Neural cell (in vitro differentiated cells): ENCODE results near the gene RAI14. TPM values are rescaled to one million over a fixed set of nuclear protein-coding genes. Genes with fewer than 3 reads are reported as not detected.

Source experiments
- H2AFZ ChIP-seq: fragments of 200-600, 300-800 bp; sonication (generic), shearing (Covaris generic); 2 replicates; pipeline ENCODE4 v1.6.0; 2014; ENCODE audit warnings: low read depth, mild to moderate bottlenecking, antibody characterized with exemption, low read length, moderate library complexity
- H3F3A ChIP-seq: fragments of 200-600 bp; shearing (Covaris generic); 2 replicates; pipeline ENCODE4 v1.6.1; 2016; ENCODE audit warnings: mild to moderate bottlenecking, moderate library complexity, mixed read lengths, antibody characterized with exemption, low read length; ENCODE audit not compliant: insufficient read depth, poor library complexity, severe bottlenecking
- H3K27ac ChIP-seq: fragments of 200-600, 300-800 bp; sonication (generic), shearing (Covaris generic); 2 replicates; pipeline ENCODE4 v1.5.1; 2014; ENCODE audit warnings: mild to moderate bottlenecking, low read length, moderate library complexity
- H3K27me3 ChIP-seq: fragments of 300-800, 200-600 bp; sonication (generic), shearing (Covaris generic); 2 replicates; pipeline ENCODE4 v1.6.0; 2014; ENCODE audit warnings: mild to moderate bottlenecking, low read depth, low read length, moderate library complexity; ENCODE audit not compliant: insufficient read depth
- H3K36me3 ChIP-seq: fragments of 300-800, 200-600 bp; sonication (generic), shearing (Covaris generic); 2 replicates; pipeline ENCODE4 v1.5.1; 2014; ENCODE audit warnings: mild to moderate bottlenecking, antibody characterized with exemption, low read length, moderate library complexity; ENCODE audit not compliant: insufficient read depth
- H3K4me2 ChIP-seq: fragments of 300-800, 200-600 bp; sonication (generic), shearing (Covaris generic); 2 replicates; pipeline ENCODE4 v1.6.0; 2014; ENCODE audit warnings: mild to moderate bottlenecking, low read length
- H3K4me3 ChIP-seq: fragments of 300-800, 200-600 bp; sonication (generic), shearing (Covaris generic); 2 replicates; pipeline ENCODE4 v1.5.1; 2014; ENCODE audit warnings: mild to moderate bottlenecking, low read length, moderate library complexity
- H3K79me2 ChIP-seq: fragments of 200-600 bp; shearing (Covaris generic); replicated peaks from 2 replicates; pipeline ENCODE4 v1.6.0; 2014; ENCODE audit warnings: mild to moderate bottlenecking, low read length, moderate library complexity; ENCODE audit not compliant: insufficient read depth
- H3K9ac ChIP-seq: fragments of 300-800, 200-600 bp; sonication (generic), shearing (Covaris generic); 2 replicates; pipeline ENCODE4 v1.6.1; 2016; ENCODE audit warnings: mild to moderate bottlenecking, low read length, mixed read lengths
- H3K9me2 ChIP-seq: fragments of 200-600 bp; shearing (Covaris generic); 2 replicates; pipeline ENCODE4 v1.6.1; 2016; ENCODE audit warnings: mild to moderate bottlenecking, low read length, mixed read lengths; ENCODE audit not compliant: insufficient read depth
- H3K9me3 ChIP-seq: fragments of 200-600, 300-800 bp; sonication (generic), shearing (Covaris generic); 2 replicates; pipeline ENCODE4 v1.6.1; 2016; ENCODE audit warnings: mild to moderate bottlenecking, mixed run types, low read length, moderate library complexity, mixed read lengths
- H4K20me1 ChIP-seq: fragments of 200-600 bp; shearing (Covaris generic); 2 replicates; pipeline ENCODE4 v1.6.1; 2016; ENCODE audit warnings: mild to moderate bottlenecking, mixed run types; ENCODE audit not compliant: insufficient read depth
- CTCF ChIP-seq: fragments of 450-650 bp; IDR thresholded peaks from 2 replicates; pipeline ENCODE4 v1.5.1; 2014; ENCODE audit warnings: antibody characterized with exemption, mild to moderate bottlenecking, moderate library complexity; ENCODE audit not compliant: poor library complexity, severe bottlenecking
- EP300 ChIP-seq: fragments of 450-650 bp; conservative IDR thresholded peaks from 2 replicates; pipeline ENCODE4 v1.6.1; 2014; ENCODE audit warnings: antibody characterized with exemption, mild to moderate bottlenecking, moderate library complexity; ENCODE audit not compliant: poor library complexity, severe bottlenecking
- EZH2 ChIP-seq: fragments of 200-600, 300-800 bp; shearing (Covaris generic), sonication (generic); IDR thresholded peaks from 2 replicates; pipeline ENCODE4 v1.6.1; 2014; ENCODE audit warnings: antibody characterized with exemption, low read length, borderline replicate concordance, mild to moderate bottlenecking; ENCODE audit not compliant: insufficient read depth, poor library complexity, severe bottlenecking
- MXI1 ChIP-seq: fragments of 450-650 bp; conservative IDR thresholded peaks from 2 replicates; pipeline ENCODE4 v1.6.1; 2014; ENCODE audit warnings: antibody characterized with exemption, mild to moderate bottlenecking; ENCODE audit not compliant: poor library complexity, severe bottlenecking
- POLR2AphosphoS5 ChIP-seq: IDR thresholded peaks from 2 replicates; pipeline ENCODE4 v1.6.1; 2012
- RAD21 ChIP-seq: fragments of 450-650 bp; conservative IDR thresholded peaks from 2 replicates; pipeline ENCODE4 v1.6.1; 2014; ENCODE audit warnings: antibody characterized with exemption, mild to moderate bottlenecking, moderate library complexity
- SMC3 ChIP-seq: fragments of 450-650 bp; conservative IDR thresholded peaks from 2 replicates; pipeline ENCODE4 v1.6.1; 2014; ENCODE audit warnings: antibody characterized with exemption, mild to moderate bottlenecking, moderate library complexity; ENCODE audit not compliant: poor library complexity
- TAF1 ChIP-seq: IDR thresholded peaks from 2 replicates; pipeline ENCODE4 v1.6.1; 2012; ENCODE audit warnings: low read depth
- polyA plus RNA-seq: library from polyadenylated mRNA; depleted of rRNA; stranded (reverse); fragments of >200 nt; gene quantifications from 2 replicates; pipeline ENCODE4 v1.2.3, GENCODE V29; 2014
- TF ChIP-seq, protein P1 (sequence below): IDR thresholded peaks from 2 replicates; pipeline ENCODE4 v1.6.1; 2012; ENCODE audit warnings: borderline replicate concordance

The RAI14 gene
- polyA plus RNA-seq, 1 donor from 2014 or later = 7.8 TPM

GRCh38 chr5:34672196-34672595 is 16.1 kb downstream of the RAI14 start:
- H3K79me2 ChIP-seq = peaks cover 80% of the 10 kb centered on the region
- H3K36me3 ChIP-seq = no peaks in the 10 kb centered on the region
- no peaks in the 10 kb centered on the region for H4K20me1 ChIP-seq
- H3K9me2 ChIP-seq = no peaks in the 10 kb centered on the region
- no peak overlapping the region for H3K4me2 ChIP-seq
- H3K4me3 ChIP-seq = no peak overlapping the region
- H3K9me3 ChIP-seq = no peaks in the 10 kb centered on the region
- H3K9ac ChIP-seq = no peak overlapping the region
- no peak for TF ChIP-seq TAF1
- TF ChIP-seq, protein P1, sequence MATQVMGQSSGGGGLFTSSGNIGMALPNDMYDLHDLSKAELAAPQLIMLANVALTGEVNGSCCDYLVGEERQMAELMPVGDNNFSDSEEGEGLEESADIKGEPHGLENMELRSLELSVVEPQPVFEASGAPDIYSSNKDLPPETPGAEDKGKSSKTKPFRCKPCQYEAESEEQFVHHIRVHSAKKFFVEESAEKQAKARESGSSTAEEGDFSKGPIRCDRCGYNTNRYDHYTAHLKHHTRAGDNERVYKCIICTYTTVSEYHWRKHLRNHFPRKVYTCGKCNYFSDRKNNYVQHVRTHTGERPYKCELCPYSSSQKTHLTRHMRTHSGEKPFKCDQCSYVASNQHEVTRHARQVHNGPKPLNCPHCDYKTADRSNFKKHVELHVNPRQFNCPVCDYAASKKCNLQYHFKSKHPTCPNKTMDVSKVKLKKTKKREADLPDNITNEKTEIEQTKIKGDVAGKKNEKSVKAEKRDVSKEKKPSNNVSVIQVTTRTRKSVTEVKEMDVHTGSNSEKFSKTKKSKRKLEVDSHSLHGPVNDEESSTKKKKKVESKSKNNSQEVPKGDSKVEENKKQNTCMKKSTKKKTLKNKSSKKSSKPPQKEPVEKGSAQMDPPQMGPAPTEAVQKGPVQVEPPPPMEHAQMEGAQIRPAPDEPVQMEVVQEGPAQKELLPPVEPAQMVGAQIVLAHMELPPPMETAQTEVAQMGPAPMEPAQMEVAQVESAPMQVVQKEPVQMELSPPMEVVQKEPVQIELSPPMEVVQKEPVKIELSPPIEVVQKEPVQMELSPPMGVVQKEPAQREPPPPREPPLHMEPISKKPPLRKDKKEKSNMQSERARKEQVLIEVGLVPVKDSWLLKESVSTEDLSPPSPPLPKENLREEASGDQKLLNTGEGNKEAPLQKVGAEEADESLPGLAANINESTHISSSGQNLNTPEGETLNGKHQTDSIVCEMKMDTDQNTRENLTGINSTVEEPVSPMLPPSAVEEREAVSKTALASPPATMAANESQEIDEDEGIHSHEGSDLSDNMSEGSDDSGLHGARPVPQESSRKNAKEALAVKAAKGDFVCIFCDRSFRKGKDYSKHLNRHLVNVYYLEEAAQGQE = no peak
- no peaks in the 10 kb centered on the region for H3K27me3 ChIP-seq
- H3F3A ChIP-seq = no peaks in the 10 kb centered on the region
- H3K27ac ChIP-seq = no peak overlapping the region
- H2AFZ ChIP-seq = no peak overlapping the region

- TF ChIP-seq SMC3 (no peak), CTCF (no peak), MXI1 (no peak), EP300 (no peak), TAF1 (no peak), RAD21 (no peak), EZH2 (no peak), POLR2AphosphoS5 (no peak)
- TF ChIP-seq, protein P1 = no peak
- no peaks in the 10 kb centered on the region for H3K36me3 ChIP-seq
- H3K27ac ChIP-seq = no peak overlapping the region
- H3K9me2 ChIP-seq = no peaks in the 10 kb centered on the region
- H3K9ac ChIP-seq = no peak overlapping the region
- no peaks in the 10 kb centered on the region for H3K9me3 ChIP-seq
- no peaks in the 10 kb centered on the region for H3K27me3 ChIP-seq
- no peak overlapping the region for H3K4me2 ChIP-seq
- H3K79me2 ChIP-seq = peaks cover 79% of the 10 kb centered on the region
- H3F3A ChIP-seq = no peaks in the 10 kb centered on the region
- no peaks in the 10 kb centered on the region for H4K20me1 ChIP-seq
- H2AFZ ChIP-seq = no peak overlapping the region
- no peak overlapping the region for H3K4me3 ChIP-seq
Measured at GRCh38 chr5:34673463-34674125, 17.5 kb downstream of the RAI14 start.
